Keratinocyte (primary cell): ENCODE measurements around the gene ST8SIA4. TPM values are rescaled to one million over a fixed set of nuclear protein-coding genes. Genes with fewer than 3 reads are reported as not detected.

Source experiments
- DNase-seq: peaks from one replicate; pipeline ENCODE4 v3.0.0-alpha.2; 2011; ENCODE audit warnings: low read depth, missing footprints, low spot score
- FAIRE-seq: peaks from 2 replicates; lab custom pipeline; 2011; peaks lifted over from hg19 to GRCh38; lab: Jason Lieb, UNC
- H2AFZ ChIP-seq: 2 replicates; pipeline ENCODE4 v1.6.0; 2012; ENCODE audit warnings: low read length, control low read depth, inconsistent platforms; ENCODE audit not compliant: control insufficient read depth
- H3K27ac ChIP-seq: 2 replicates; pipeline ENCODE4 v1.5.1; 2011; ENCODE audit warnings: low read length; ENCODE audit not compliant: control insufficient read depth, insufficient read depth
- H3K27me3 ChIP-seq: 3 replicates; pipeline ENCODE4 v1.6.0; 2011; ENCODE audit warnings: low read length; ENCODE audit not compliant: control insufficient read depth, insufficient read depth; ENCODE audit errors: extremely low read depth
- H3K36me3 ChIP-seq, 2 experiments: 2 replicates in 1 of 2; 3 replicates in 1 of 2; pipeline ENCODE4 v1.5.1; 2011; ENCODE audit warnings: low read length in 2 of 2, mild to moderate bottlenecking in 1 of 2; ENCODE audit not compliant: control insufficient read depth in 2 of 2, insufficient read depth in 2 of 2; ENCODE audit errors: extremely low read depth in 1 of 2
- H3K4me1 ChIP-seq: 3 replicates; pipeline ENCODE4 v1.5.1; 2011; ENCODE audit warnings: low read length; ENCODE audit not compliant: control insufficient read depth, insufficient read depth; ENCODE audit errors: extremely low read depth
- H3K4me2 ChIP-seq: 3 replicates; pipeline ENCODE4 v1.6.0; 2011; ENCODE audit warnings: low read depth, low read length; ENCODE audit not compliant: control insufficient read depth, insufficient read depth; ENCODE audit errors: extremely low read depth
- H3K4me3 ChIP-seq, 3 experiments: fragments of 200-600 bp in 1 of 3; sonication (generic) in 1 of 3; 2 replicates in 2 of 3; 3 replicates in 1 of 3; pipeline ENCODE4 v1.5.1; 2011 to 2016; ENCODE audit warnings: low read length in 3 of 3, mild to moderate bottlenecking in 3 of 3, control low read depth in 2 of 3, inconsistent platforms in 1 of 3, low read depth in 1 of 3, mixed read lengths in 1 of 3, mixed run types in 1 of 3, moderate library complexity in 1 of 3; ENCODE audit not compliant: control insufficient read depth in 2 of 3, insufficient read depth in 2 of 3; ENCODE audit errors: extremely low read depth in 1 of 3
- H3K79me2 ChIP-seq: 2 replicates; pipeline ENCODE4 v1.6.0; 2012; ENCODE audit warnings: low read length; ENCODE audit not compliant: control insufficient read depth, insufficient read depth
- H3K9ac ChIP-seq: 3 replicates; pipeline ENCODE4 v1.6.0; 2011; ENCODE audit warnings: low read length; ENCODE audit not compliant: control insufficient read depth, insufficient read depth; ENCODE audit errors: extremely low read depth
- H3K9me1 ChIP-seq: 3 replicates; pipeline ENCODE4 v1.6.0; 2011; ENCODE audit warnings: low read length; ENCODE audit not compliant: control insufficient read depth, insufficient read depth; ENCODE audit errors: extremely low read depth
- H3K9me3 ChIP-seq: 2 replicates; pipeline ENCODE4 v1.5.1; 2012; ENCODE audit warnings: low read depth, low read length; ENCODE audit not compliant: control insufficient read depth
- H4K20me1 ChIP-seq: 3 replicates; pipeline ENCODE4 v1.6.0; 2011; ENCODE audit warnings: low read length; ENCODE audit not compliant: control insufficient read depth, insufficient read depth; ENCODE audit errors: extremely low read depth
- CTCF ChIP-seq, 3 experiments: IDR thresholded peaks in 1 of 3; conservative IDR thresholded peaks in 1 of 3; optimal IDR thresholded peaks in 1 of 3; 2 replicates in 2 of 3; 3 replicates in 1 of 3; pipeline versions ENCODE3 to v1.5.1; 2011; ENCODE audit warnings: low read length in 3 of 3, mild to moderate bottlenecking in 3 of 3, moderate library complexity in 2 of 3, control low read depth in 1 of 3, inconsistent platforms in 1 of 3; ENCODE audit not compliant: insufficient read depth in 2 of 3; ENCODE audit errors: extremely low read depth in 1 of 3
- EZH2 ChIP-seq: IDR thresholded peaks from one replicate; pipeline ENCODE4 v1.6.1; 2012; ENCODE audit warnings: inconsistent platforms, mild to moderate bottlenecking, low read length, moderate library complexity
- dilution Hi-C: fragments of 300-500 bp; cut with MboI; formaldehyde crosslinking; loops from one replicate; pipeline ENCODE4 v1.7.0; 2020; ENCODE audit warnings: low sequenced_read_pairs; ENCODE audit not compliant: extremely low pct_ligation_motif_present
- polyA plus RNA-seq, 5 experiments: library from polyadenylated mRNA; depleted of rRNA in 3 of 5; stranded (reverse) in 3 of 5; stranded (forward) in 1 of 5; unstranded in 1 of 5; fragments of >200 nt; gene quantifications; 1 replicate in 1 of 5; 2 replicates in 3 of 5; 3 replicates in 1 of 5; pipeline versions ENCODE4 v1.2.1 to v1.2.3, GENCODE V29; 2011 to 2012; ENCODE audit warnings: missing spikeins in 2 of 5, low read depth in 1 of 5, low replicate concordance in 1 of 5

The ST8SIA4 gene
- polyA plus RNA-seq, 1 donor (not counting 4 experiments of a cell fraction or from before 2014, with no cell fraction given), result 0.43 TPM

- no peaks in the 10 kb centered on the region for H3K36me3 ChIP-seq
- H3K4me2 ChIP-seq, result no peak overlapping the region
- H3K4me1 ChIP-seq, result no peaks in the 10 kb centered on the region
- H3K27me3 ChIP-seq, result no peaks in the 10 kb centered on the region
- H3K9me3 ChIP-seq, result no peaks in the 10 kb centered on the region
- no peak overlapping the region for H3K9ac ChIP-seq
- no peak overlapping the region for H3K4me3 ChIP-seq
- H3K27ac ChIP-seq, result no peak overlapping the region
- no peak for DNase-seq
- dilution Hi-C loops, result no loop called here
- no peak for FAIRE-seq
- H2AFZ ChIP-seq, result no peak overlapping the region
- no peaks in the 10 kb centered on the region for H4K20me1 ChIP-seq
- no peaks in the 10 kb centered on the region for H3K79me2 ChIP-seq
- TF ChIP-seq CTCF (optimal IDR thresholded peaks at IDR 0.05 in 1 of 3, IDR thresholded peaks at IDR 0.05 in 1 of 3, conservative IDR thresholded peaks at IDR 0.05 in 1 of 3; ENCODE audit: extremely low read depth in 1 of 3, insufficient read depth in 2 of 3, low read length in 3 of 3), result no peak
- TF ChIP-seq EZH2, result no peak
- no peaks in the 10 kb centered on the region for H3K9me1 ChIP-seq
Observed at GRCh38 chr5:100768221-100768620, 134.9 kb downstream of the ST8SIA4 start.

- FAIRE-seq (no peak), DNase-seq (no peak)
- H3K9ac ChIP-seq, result no peak overlapping the region
- no peak overlapping the region for H3K4me2 ChIP-seq
- no peaks in the 10 kb centered on the region for H3K27me3 ChIP-seq
- no peaks in the 10 kb centered on the region for H3K79me2 ChIP-seq
- dilution Hi-C loops, result no loop called here
- H4K20me1 ChIP-seq, result no peaks in the 10 kb centered on the region
- H3K4me1 ChIP-seq, result no peaks in the 10 kb centered on the region
- no peak overlapping the region for H3K27ac ChIP-seq
- no peaks in the 10 kb centered on the region for H3K9me3 ChIP-seq
- no peak overlapping the region for H2AFZ ChIP-seq
- no peak overlapping the region for H3K4me3 ChIP-seq
- H3K36me3 ChIP-seq, result no peaks in the 10 kb centered on the region
- peaks cover 2% of the 10 kb centered on the region for H3K9me1 ChIP-seq
- TF ChIP-seq CTCF (optimal IDR thresholded peaks at IDR 0.05 in 1 of 3, IDR thresholded peaks at IDR 0.05 in 1 of 3, conservative IDR thresholded peaks at IDR 0.05 in 1 of 3; ENCODE audit: extremely low read depth in 1 of 3, insufficient read depth in 2 of 3, low read length in 3 of 3), result no peak
- TF ChIP-seq EZH2, result no peak
Observed at GRCh38 chr5:100762995-100763394, 140.1 kb downstream of the ST8SIA4 start.
